GM18526 (cell line): Measurements from ENCODE around the gene AP1G2.

Experiments
- POLR2A ChIP-seq: IDR thresholded peaks from 3 replicates; pipeline ENCODE4 v1.6.1; 2011; ENCODE audit not compliant: insufficient read length; ENCODE audit errors: extremely low read depth

AP1G2 gene

DNA sequence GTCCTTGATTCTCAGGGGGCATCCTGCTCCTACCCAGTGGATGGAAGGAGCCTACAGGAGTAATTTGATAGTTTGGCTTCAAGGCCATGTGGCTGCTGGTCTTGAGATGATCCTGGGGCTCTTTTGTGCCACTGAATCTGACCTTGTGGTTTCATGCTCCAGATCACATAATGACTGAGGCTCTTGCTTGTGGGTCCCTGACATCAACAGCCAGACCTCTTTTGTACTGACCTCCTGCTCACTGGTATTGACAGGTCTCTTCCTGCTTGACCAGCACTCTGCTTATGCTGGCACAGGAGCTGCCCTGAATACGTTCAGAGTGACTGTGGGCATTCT lies 34.2 kb upstream of the AP1G2 start:
- no peak for TF ChIP-seq POLR2A

DNA sequence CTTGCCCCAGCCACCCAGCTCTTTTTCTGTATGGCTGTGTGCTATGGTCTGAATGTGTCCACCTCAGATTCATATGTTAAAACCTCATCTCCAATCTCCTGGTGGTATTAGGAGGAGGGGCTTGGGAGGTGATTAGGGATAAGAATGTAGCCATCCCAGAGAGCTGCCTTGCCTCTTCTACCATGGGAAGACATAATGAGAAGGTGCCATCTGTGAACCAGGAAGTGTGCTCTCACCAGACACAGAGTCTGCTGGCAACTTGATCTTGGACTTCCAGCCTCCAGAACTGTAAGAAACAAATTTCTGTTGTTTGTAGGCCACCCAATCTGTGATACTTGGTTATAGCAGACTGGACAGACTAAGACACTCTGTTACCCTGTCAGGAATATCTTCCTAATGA lies 33.8 kb upstream of the AP1G2 start:
- TF ChIP-seq POLR2A, result no peak

DNA sequence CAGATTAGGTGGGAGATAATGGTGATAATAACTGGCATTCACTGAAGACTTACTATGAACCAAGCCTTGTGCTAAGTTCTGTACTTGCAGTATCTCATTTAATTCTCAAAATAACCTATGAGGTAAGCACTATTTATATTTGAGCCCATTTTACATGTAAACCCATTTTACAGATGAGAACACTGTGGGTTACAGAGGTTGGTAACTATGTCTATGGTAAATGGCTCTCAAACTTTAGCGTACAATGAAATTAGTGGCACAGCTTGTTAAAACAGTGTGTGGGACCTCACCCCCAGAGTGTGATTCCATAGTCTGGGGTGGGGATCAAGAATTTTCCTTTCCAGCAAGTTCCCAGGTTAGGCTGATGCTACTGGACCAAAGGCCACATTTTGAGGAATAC lies 33.2 kb upstream of the AP1G2 start:
- no peak for TF ChIP-seq POLR2A

DNA sequence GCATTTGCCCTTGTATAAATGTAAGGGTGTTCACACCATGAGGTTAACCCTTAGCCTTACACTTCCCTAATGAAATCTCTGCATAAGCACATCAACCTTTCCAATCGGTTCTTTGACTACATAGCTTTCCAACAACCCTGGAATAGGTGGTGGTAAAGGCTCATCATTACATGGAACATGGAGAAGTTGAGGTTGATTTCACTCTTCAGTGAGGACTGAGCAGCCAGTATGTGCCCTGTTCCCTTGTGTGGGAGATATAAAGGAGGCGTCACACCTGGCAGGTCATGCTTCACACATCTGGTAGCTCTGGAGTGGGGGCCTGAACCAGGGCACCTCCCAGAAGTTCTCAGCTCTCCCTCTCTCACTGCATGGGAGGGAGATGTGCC lies 32.7 kb upstream of the AP1G2 start:
- TF ChIP-seq POLR2A, result no peak

DNA sequence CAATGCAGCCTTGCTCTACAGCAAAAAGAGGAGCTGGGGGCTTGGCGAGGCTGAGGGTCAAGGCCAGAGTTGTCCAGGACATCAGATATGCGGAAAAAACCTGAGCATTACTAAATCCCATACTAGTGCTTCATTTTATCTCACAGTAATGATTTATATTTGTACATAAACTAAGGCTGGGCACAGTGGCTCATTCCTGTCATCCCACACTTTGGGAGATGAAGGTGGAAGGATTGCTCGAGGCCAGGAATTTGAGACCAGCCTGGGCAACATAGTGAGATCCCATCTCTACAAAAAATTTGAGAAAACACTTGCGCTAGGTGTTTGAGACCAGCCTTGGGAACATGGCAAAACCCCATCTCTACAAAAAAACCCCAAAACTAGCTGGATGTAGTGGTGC lies 22.6 kb upstream of the AP1G2 start:
- TF ChIP-seq POLR2A, result no peak

DNA sequence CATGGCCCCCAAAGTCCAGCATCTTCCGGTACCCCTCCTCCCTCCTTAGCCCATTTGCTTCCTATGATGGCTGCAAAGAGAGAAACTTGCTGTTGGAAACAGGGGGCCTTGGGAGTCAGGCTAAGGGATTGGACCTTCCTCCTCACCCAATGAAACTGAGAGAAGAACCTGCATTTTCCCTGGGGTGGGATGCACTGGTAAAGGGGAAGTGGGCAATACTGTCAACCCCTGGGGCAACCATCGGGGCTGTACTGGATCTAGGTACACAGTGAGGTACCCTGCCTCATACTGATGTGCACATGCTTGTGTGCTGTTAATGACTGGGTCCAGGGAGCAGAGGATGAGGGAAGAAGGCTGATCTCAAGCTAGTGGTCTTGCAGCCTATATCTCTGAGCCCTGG lies 22.0 kb upstream of the AP1G2 start:
- no peak for TF ChIP-seq POLR2A

DNA sequence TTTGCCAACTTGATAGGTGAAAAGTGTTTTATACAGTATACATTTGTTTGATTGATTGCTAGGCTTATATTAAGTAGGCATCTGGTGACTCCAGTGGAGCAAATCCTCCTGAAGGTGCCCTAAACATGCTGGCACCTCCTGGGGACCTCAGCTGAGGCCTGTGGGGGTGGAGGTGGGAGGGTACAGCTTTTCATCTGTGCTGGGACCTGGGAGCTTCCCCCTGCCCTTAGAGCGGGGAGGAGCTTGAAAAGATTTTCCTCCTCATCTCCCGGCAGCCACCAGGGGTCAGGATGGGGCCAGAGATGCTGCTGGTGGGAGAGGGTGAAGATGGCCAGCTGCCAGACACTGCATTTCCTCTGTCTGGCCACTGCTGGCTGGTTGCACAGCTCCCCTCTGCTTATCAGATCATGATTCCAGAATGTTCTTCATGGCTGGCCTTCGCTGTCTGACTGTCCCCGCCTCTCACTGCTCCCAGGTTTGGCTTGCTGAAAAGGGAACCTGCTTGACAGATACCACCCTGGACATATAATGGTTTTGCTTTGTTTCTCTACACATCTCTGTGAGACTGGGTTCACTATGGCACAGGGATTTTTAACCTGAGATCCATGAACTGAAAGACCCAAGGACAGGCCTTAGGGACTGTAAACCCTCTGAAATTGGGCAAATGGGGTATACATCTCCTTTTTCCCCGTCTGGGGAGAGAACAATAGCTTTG lies 21.4 kb upstream of the AP1G2 start:
- no peak for TF ChIP-seq POLR2A

DNA sequence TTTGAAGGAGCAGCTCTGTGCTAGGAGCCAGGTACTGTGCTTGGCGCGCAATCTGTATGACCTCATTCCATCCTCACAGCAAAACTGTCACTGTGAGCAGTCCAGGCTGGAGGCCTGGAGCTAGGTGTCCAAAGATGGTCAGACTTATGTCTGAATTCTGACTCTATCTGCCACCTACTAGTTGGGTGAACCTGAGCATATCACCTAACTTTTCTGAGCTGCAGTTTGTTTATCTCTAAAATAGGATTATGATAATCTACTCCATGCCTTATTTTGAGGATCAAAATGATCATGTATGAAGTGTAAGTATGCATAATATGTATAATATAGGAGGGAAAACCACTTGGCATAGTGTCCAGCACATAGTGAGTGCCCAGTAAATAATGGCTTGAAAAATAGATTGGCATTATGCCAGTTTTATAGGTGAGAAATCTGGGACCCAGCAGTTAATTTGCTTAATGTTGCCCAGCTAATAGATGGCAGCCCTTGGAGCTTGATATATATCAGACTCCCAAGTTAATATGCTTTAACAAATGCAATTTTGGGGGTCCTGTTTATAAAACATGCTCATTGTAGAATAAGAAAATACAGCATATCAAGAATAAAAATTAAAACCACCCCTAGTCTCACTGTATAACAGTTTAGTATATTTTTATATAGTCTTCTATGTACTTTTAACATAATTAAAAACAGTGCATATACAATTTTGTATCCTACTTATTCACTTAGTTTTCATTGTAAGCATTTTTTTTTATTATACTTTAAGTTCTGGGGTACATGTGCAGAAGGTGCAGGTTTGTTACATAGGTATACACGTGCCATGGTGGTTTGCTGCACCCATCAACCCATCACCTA lies 15.5 kb upstream of the AP1G2 start:
- TF ChIP-seq POLR2A, result no peak

DNA sequence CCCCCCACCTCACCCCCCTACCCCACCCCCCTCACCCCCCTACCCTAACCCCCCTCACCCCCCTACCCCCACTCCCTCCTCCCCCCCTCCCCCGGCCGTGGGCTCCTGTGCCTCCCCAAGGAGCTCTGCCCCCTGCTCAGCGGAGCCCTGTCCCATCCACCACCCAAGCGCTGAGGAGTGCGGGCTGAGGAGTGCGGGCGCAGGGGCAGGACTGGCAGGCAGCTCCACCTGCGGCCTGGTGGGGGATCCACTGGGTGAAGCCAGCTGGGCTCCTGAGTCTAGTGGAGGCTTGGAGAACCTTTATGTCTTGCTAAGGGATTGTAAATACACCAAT lies 13.3 kb upstream of the AP1G2 start:
- no peak for TF ChIP-seq POLR2A

DNA sequence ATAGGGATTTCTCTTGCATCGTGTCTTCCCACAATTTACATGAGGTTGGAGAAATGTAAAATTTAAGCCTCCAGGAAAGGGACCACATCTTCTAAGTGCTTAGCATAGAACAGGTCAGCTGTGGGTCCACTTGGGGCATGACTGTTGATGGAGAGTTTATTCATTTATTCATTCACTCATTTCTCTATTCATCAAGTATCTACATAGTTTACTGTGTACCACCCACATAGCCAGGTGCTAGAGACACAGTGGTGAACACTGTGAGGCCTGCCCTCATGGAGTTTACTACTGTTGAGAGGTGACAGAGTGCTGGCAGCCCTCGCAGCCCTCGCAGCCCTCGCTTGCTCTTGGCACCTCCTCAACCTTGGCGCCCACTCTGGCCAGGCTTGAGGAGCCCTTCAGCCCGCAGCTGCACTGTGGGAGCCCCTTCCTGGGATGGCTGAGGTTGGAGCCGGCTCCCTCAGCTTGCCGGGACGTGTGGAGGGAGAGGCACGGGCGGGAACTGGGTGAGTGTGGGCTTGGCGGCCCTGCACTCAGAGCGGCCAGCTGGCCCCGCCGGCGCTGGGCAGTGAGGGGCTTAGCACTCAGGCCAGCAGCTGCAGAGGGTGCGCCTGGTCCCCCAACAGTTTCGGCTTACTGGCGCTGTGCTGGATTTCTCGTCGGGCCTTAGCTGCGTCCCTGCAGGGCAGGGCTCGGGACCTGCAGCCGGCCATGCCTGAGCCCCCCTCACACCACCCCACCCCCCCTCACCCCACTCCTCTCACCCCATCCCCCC lies 12.7 kb upstream of the AP1G2 start:
- TF ChIP-seq POLR2A, result no peak

DNA sequence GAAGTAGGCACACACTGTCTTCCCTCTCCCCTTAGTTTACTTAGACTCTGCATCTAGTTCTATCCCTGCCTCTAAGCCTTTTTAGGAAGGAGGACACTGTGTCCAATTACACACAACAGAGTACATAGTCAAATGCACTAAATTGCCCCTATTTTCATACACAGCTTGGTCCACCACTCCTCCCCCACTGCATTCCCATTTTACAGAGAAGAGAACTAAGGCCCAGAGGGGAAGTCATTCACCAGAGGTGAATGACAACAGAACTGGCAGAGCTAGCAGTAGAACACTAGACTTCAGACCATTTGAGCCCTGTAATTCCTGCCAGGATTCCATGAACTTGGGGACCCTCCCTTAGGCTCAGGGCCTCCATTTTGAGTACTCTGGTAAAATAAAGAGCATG lies 12.1 kb upstream of the AP1G2 start:
- TF ChIP-seq POLR2A, result no peak

DNA sequence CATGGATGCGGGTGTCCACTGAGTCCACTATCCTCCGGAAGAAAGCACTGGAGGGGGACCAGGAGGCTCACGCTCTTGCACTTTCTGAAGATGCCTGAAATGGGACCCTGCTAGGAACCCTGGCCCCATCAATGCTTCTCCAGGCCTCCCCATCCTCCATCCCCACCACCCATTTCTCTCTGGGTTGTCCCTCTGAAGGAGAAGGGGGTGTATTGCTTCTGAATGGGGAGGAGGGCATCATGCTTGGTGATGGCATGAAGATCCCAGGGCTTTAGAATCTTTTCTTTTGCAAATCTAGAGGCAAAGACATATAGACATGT lies 11.7 kb upstream of the AP1G2 start:
- no peak for TF ChIP-seq POLR2A

DNA sequence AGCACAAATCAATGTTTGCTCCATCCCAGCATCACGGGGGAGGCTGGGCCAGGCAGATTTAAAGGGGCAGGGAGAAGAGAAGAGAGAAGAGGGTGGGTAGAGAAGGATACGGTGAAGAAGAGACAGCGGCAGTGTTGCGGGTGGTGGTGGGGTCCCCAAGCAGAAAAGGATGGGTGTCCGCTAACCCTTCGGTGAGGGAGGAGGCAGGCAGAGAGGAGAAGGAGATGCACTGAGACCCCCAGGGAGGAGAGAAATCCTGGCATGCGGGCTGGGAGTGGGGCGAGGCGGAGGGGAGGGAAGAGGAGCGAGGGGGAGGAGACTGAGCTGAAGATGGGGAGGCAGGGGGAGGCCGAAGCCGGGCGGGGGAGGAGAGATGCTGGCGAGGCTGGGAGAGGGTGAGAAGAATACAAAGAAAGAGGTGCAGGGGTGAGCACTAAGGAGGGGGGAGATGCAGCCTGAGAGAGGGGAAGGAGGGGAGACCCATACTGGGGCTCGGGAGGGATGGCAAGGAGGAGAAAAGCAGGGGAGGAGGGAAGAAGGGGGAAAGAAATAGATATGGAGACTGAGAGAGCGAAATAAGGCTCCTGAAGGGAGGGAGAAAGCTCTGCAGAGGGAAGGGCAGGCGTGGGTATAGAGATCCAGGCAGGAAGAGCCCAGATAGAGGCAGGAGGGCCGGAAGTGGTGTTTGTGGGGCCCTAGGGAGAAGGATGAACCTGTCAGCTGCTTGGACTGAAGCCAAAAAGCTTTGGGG lies 11.1 kb upstream of the AP1G2 start, which contains the start of gene JPH4:
JPH4 (minus strand) TSS at position 231 of the 751 bp plus-strand sequence. CDS start 1,337 bp downstream, outside the sequence.
- TF ChIP-seq POLR2A, result no peak

DNA sequence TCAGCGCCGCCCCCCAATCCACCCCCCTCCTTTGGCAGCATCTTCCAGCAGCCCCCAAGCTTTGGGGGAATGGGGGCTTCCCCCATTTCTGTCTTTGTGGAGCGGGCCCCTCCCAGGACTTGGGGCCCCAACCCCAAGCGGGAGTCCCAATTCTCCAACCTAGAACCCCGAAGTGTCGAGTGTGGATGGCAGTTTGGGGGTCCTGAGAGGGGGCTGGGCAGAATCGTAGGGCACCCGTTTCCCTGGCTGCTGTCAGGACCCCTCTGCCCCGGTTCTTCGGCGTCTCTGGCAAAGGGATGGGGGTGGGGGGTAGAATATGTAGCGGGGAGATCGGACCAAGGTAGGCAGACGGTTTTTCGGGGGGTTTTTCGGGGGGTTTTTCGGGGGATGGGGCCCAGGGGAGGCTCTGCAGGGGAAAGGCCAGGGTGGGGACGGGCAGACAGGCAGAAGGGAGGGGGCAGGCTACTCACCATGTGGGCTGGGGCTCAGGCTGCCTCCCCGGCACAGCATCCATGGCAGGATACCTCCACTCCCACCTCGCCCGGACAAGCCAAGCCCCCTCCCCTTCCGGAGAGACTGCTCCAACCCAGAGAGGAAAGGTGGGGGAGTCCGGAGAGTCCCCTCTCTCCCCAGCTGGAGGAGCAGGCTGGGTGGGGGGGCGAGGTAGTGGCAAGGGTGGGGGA lies 10.3 kb upstream of the AP1G2 start:
- TF ChIP-seq POLR2A, result no peak
